WTC11 (cell line): Measurements from ENCODE around the gene CYP27C1.

Experiments
- CBFB ChIP-seq: sonication (generic); formaldehyde crosslinking; IDR thresholded peaks from 2 replicates; pipeline ENCODE4 v1.8.1; 2022; ENCODE audit warnings: mild to moderate bottlenecking, low read depth, missing genetic modification reagents
- ELF4 ChIP-seq: sonication (generic); formaldehyde crosslinking; IDR thresholded peaks from 2 replicates; pipeline ENCODE4 v1.8.1; 2022; ENCODE audit warnings: low read depth, mild to moderate bottlenecking, moderate library complexity, missing genetic modification reagents
- ESRRA ChIP-seq: sonication (generic); formaldehyde crosslinking; IDR thresholded peaks from 2 replicates; pipeline ENCODE4 v1.8.1; 2022; ENCODE audit warnings: mild to moderate bottlenecking, missing genetic modification reagents, borderline replicate concordance
- NR2C2 ChIP-seq: sonication (generic); formaldehyde crosslinking; IDR thresholded peaks from 2 replicates; pipeline ENCODE4 v1.8.0; 2022; ENCODE audit warnings: mild to moderate bottlenecking, missing genetic modification reagents
- SP1 ChIP-seq: sonication (generic); formaldehyde crosslinking; conservative IDR thresholded peaks from 2 replicates; pipeline ENCODE4 v1.8.1; 2022; ENCODE audit warnings: missing genetic modification reagents
- TF ChIP-seq, protein P1 (sequence below): sonication (generic); formaldehyde crosslinking; IDR thresholded peaks from 2 replicates; pipeline ENCODE4 v1.8.0; 2022; ENCODE audit warnings: mild to moderate bottlenecking, missing genetic modification reagents
- TF ChIP-seq, protein P2 (sequence below): fragments of 200-600 bp; IDR thresholded peaks from 2 replicates; pipeline ENCODE4 v1.8.0; 2022; ENCODE audit warnings: antibody characterized with exemption

DNA sequence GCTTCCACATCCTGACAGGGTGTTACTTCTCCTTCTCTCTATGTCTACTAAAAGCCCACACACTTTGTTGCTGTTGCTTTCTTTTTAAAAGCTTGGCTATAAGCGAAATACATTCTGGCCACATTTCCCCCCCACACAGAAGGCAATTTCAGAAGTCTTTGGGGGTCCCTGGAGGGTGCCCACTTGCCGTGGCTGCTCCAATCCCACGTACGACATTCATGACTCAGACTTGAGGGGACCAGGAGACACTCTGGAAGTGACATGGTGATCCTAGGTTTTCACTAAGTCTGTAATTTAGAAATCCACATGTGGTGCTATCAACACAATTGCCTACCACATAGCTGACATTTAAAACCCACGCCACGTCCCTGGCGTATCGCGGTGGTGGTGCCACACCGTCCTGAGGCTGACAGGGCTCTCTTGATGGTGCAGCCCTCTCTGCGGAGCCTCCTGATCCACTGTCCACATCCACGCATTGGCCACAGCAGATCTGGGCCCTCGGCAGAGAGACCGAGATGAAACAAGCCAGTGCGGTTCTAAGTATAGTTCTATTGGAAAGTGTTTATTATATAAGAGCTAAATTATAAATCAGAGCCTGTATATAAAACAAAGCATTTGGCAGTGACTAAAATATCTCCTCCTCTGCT is 42.4 kb downstream of the CYP27C1 start:
- TF ChIP-seq, protein P1, sequence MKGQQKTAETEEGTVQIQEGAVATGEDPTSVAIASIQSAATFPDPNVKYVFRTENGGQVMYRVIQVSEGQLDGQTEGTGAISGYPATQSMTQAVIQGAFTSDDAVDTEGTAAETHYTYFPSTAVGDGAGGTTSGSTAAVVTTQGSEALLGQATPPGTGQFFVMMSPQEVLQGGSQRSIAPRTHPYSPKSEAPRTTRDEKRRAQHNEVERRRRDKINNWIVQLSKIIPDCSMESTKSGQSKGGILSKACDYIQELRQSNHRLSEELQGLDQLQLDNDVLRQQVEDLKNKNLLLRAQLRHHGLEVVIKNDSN, result no peak
- no peak for TF ChIP-seq ELF4 (CRISPR knock-in tag)
- TF ChIP-seq SP1, result no peak
- no peak for TF ChIP-seq ESRRA (CRISPR knock-in tag)
- no peak for TF ChIP-seq CBFB (CRISPR knock-in tag)
- TF ChIP-seq, protein P2, sequence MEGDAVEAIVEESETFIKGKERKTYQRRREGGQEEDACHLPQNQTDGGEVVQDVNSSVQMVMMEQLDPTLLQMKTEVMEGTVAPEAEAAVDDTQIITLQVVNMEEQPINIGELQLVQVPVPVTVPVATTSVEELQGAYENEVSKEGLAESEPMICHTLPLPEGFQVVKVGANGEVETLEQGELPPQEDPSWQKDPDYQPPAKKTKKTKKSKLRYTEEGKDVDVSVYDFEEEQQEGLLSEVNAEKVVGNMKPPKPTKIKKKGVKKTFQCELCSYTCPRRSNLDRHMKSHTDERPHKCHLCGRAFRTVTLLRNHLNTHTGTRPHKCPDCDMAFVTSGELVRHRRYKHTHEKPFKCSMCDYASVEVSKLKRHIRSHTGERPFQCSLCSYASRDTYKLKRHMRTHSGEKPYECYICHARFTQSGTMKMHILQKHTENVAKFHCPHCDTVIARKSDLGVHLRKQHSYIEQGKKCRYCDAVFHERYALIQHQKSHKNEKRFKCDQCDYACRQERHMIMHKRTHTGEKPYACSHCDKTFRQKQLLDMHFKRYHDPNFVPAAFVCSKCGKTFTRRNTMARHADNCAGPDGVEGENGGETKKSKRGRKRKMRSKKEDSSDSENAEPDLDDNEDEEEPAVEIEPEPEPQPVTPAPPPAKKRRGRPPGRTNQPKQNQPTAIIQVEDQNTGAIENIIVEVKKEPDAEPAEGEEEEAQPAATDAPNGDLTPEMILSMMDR, result no peak
- no peak for TF ChIP-seq NR2C2
